ENCODE data around the gene NTM. TPM values are rescaled to one million over a fixed set of nuclear protein-coding genes. Genes with fewer than 3 reads are reported as not detected.

NTM gene
- total RNA-seq, 1 experiment from 2014 or later = 0.73 TPM

DNA sequence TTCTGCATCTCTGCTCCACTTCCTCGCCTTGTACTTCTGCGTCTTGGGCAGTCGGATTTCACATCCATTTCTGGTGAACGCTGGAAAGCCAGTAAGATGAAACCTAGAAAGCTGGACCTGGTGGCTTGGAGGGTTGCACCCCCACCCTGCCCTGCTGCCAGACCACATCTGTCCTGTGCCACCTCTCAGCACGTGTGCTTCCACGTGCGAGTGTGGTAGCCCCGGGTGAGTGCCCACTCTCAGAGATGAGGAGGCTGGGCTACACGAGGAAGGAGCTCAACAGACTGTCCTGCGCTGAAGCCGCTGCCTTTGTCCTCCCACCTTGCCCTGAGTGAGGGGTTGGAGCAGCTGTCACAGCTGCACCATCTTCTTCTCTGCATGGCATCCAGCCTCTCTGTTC lies 77.5 kb downstream of the NTM start:
- H3K36me3 ChIP-seq (ENCODE audit: control insufficient read depth, insufficient read depth, low read length) = no peaks in the 10 kb centered on the region
- CTCF ChIA-PET = no interaction called here
- H3K36me3 Mint-ChIP-seq (ENCODE audit: insufficient read depth, unreplicated experiment) = no peaks in the 10 kb centered on the region
- H3K27ac Mint-ChIP-seq (ENCODE audit: unreplicated experiment) = no peak overlapping the region
- intact Hi-C loops (cut with micrococcal nuclease; ENCODE audit: unreplicated experiment) = no loop called here
- no peaks in the 10 kb centered on the region for H3K4me1 Mint-ChIP-seq (ENCODE audit: low read depth, unreplicated experiment)
- no peak for DNase-seq
- H3K9me3 Mint-ChIP-seq (ENCODE audit: unreplicated experiment) = no peaks in the 10 kb centered on the region
- POLR2A ChIA-PET = no interaction called here
- BruUV-seq (replicated peaks) = no TSS peak
- H3K4me3 Mint-ChIP-seq (ENCODE audit: unreplicated experiment) = no peak overlapping the region
- no peak overlapping the region for H3K4me3 ChIP-seq (ENCODE audit: low read depth, low read length)
- TF ChIP-seq, protein P1, sequence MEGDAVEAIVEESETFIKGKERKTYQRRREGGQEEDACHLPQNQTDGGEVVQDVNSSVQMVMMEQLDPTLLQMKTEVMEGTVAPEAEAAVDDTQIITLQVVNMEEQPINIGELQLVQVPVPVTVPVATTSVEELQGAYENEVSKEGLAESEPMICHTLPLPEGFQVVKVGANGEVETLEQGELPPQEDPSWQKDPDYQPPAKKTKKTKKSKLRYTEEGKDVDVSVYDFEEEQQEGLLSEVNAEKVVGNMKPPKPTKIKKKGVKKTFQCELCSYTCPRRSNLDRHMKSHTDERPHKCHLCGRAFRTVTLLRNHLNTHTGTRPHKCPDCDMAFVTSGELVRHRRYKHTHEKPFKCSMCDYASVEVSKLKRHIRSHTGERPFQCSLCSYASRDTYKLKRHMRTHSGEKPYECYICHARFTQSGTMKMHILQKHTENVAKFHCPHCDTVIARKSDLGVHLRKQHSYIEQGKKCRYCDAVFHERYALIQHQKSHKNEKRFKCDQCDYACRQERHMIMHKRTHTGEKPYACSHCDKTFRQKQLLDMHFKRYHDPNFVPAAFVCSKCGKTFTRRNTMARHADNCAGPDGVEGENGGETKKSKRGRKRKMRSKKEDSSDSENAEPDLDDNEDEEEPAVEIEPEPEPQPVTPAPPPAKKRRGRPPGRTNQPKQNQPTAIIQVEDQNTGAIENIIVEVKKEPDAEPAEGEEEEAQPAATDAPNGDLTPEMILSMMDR (IDR thresholded peaks at IDR 0.05; ENCODE audit: insufficient read depth in 1 of 2, low read depth in 1 of 2, low read length in 1 of 2, severe bottlenecking in 1 of 2, unreplicated experiment in 1 of 2) = no peak
- peaks cover 26% of the 10 kb centered on the region for H3K27me3 Mint-ChIP-seq (ENCODE audit: insufficient read depth, unreplicated experiment)
- H3K9me3 ChIP-seq = no peaks in the 10 kb centered on the region
- H3K4me1 ChIP-seq = no peaks in the 10 kb centered on the region
- no peaks in the 10 kb centered on the region for H3K27me3 ChIP-seq (replicated peaks; ENCODE audit: control insufficient read depth, insufficient read depth, low read length)

DNA sequence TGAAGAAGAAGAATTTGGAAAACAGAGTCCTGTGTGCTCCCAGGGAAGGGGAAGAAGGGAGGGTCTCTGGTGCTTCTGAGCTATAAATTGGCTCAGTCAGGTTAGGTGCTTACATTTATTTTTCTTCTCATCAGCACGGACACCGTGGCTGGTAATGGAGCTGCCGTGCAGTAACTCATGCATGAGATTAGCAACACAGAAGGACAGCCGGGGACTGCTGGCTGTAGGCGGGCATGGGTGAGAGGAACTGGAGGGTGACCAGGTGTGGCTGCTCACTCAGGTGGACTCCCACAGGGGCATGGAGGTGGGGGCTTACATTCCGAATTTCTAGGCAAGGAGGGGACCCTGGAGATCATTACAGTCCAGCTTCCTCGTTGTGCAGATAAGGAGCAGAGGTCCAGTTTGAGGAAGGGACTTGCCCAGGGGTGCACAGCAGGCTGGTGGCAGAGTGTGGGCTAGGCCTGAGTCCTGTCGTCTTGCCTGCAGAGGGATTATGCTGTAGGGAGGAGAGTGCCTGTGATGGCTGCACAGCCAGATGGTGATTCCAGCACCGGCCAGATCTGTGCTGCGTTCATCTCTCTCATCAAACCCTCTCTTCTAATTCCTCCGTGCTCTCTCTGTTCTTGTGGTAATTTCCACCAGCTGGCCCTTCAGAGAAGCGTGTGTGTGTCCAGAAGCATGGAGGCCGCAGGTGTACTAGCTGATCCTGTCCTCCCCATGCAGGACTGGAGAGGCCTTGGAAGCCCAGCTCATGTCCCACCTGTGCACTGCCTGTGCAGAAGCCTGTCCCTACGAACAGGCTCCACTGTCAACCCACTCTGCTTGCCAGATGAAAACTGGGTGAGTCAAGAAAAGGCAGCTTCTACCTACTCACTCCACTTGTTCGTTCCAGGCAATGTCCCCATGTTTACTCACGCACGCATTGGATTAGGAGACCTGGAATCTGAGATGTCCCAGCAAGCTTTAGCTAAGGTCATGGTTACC lies 78.9 kb downstream of the NTM start:
- POLR2A ChIA-PET = no interaction called here
- CTCF ChIA-PET = no interaction called here
- DNase-seq = no peak
- Mint-ChIP-seq H3K36me3 (ENCODE audit: insufficient read depth, unreplicated experiment) (no peaks in the 10 kb centered on the region), H3K4me1 (ENCODE audit: low read depth, unreplicated experiment) (no peaks in the 10 kb centered on the region), H3K9me3 (ENCODE audit: unreplicated experiment) (no peaks in the 10 kb centered on the region), H3K27me3 (ENCODE audit: insufficient read depth, unreplicated experiment) (peaks cover 23% of the 10 kb centered on the region), H3K27ac (ENCODE audit: unreplicated experiment) (no peak overlapping the region), H3K4me3 (ENCODE audit: unreplicated experiment) (no peak overlapping the region)
- Histone ChIP-seq H3K27me3 (replicated peaks; ENCODE audit: control insufficient read depth, insufficient read depth, low read length) (no peaks in the 10 kb centered on the region), H3K4me3 (ENCODE audit: low read depth, low read length) (no peak overlapping the region), H3K36me3 (ENCODE audit: control insufficient read depth, insufficient read depth, low read length) (no peaks in the 10 kb centered on the region), H3K9me3 (no peaks in the 10 kb centered on the region), H3K4me1 (no peaks in the 10 kb centered on the region)
- TF ChIP-seq, protein P1 (IDR thresholded peaks at IDR 0.05; ENCODE audit: insufficient read depth in 1 of 2, low read depth in 1 of 2, low read length in 1 of 2, severe bottlenecking in 1 of 2, unreplicated experiment in 1 of 2) = no peak
- intact Hi-C loops (cut with micrococcal nuclease; ENCODE audit: unreplicated experiment) = no loop called here
- no TSS peak for BruUV-seq (replicated peaks)

DNA sequence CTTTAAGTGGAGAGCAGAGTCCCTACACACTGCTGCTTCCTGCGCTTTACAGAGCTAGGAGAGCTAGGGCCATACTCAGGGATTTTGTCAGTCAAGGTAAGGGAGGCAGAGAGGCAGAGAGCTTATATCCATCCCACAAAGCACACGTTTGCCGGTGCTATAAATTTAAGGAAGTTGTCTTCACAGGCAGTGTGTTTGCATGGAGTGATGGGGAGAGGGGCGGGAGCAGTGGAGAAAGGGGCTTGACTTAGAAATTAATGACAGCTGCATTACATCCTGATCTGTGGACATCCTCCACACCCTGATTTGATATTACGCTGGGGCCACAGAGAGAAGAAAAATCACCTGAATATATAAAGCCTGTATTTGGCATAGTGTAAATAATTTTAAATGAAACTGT lies 84.1 kb downstream of the NTM start:
- no peak for DNase-seq
- Mint-ChIP-seq H3K27ac (ENCODE audit: unreplicated experiment) (no peak overlapping the region), H3K27me3 (ENCODE audit: insufficient read depth, unreplicated experiment) (peaks cover 33% of the 10 kb centered on the region), H3K36me3 (ENCODE audit: insufficient read depth, unreplicated experiment) (no peaks in the 10 kb centered on the region), H3K9me3 (ENCODE audit: unreplicated experiment) (no peaks in the 10 kb centered on the region), H3K4me1 (ENCODE audit: low read depth, unreplicated experiment) (no peaks in the 10 kb centered on the region), H3K4me3 (ENCODE audit: unreplicated experiment) (no peak overlapping the region)
- no peaks in the 10 kb centered on the region for H3K4me1 ChIP-seq
- CTCF ChIA-PET = no interaction called here
- H3K4me3 ChIP-seq (ENCODE audit: low read depth, low read length) = no peak overlapping the region
- no peaks in the 10 kb centered on the region for H3K9me3 ChIP-seq
- H3K27me3 ChIP-seq (replicated peaks; ENCODE audit: control insufficient read depth, insufficient read depth, low read length) = no peaks in the 10 kb centered on the region
- TF ChIP-seq, protein P1 (IDR thresholded peaks at IDR 0.05; ENCODE audit: insufficient read depth in 1 of 2, low read depth in 1 of 2, low read length in 1 of 2, severe bottlenecking in 1 of 2, unreplicated experiment in 1 of 2) = no peak
- intact Hi-C loops (cut with micrococcal nuclease; ENCODE audit: unreplicated experiment) = no loop called here
- POLR2A ChIA-PET = no interaction called here
- no peaks in the 10 kb centered on the region for H3K36me3 ChIP-seq (ENCODE audit: control insufficient read depth, insufficient read depth, low read length)
- BruUV-seq (replicated peaks) = no TSS peak

All from Caco-2 (cell line).